HK-2 (cell line): ENCODE measurements around the gene TWNK.
A peak's percentile ranks its signal among the peaks of the same experiment; 100 is the strongest.

ENCODE experiments used
- DNase-seq: peaks from one replicate; pipeline ENCODE4 v3.0.0-alpha.2; 2018; ENCODE audit not compliant: unreplicated experiment

TWNK gene

GRCh38 chr10:100996678-100997359 is 9.5 kb downstream of the TWNK start:
- DNase-seq: peak; percentile 62

- DNase-seq: peak; percentile 92
These were observed 10.2 kb downstream of the TWNK start for GRCh38 chr10:100997360-100998182.

- DNase-seq: peak; percentile 89
These were observed 11.0 kb downstream of the TWNK start for GRCh38 chr10:100998183-100998990.

GRCh38 chr10:100998991-100999741 is 11.8 kb downstream of the TWNK start:
- DNase-seq: peak; percentile 85

GRCh38 chr10:100999742-101000126 is 12.4 kb downstream of the TWNK start, which contains the start of gene LZTS2:
Gene LZTS2 (plus strand): TSS chr10:100999808. CDS start chr10:101002539, 2,731 bp downstream.
- no peak for DNase-seq

- no peak for DNase-seq
These were observed 13.0 kb downstream of the TWNK start for GRCh38 chr10:101000127-101000914.

- DNase-seq: peak; percentile 74
These were observed 13.7 kb downstream of the TWNK start for GRCh38 chr10:101000915-101001658.

- no peak for DNase-seq
These were observed 14.3 kb downstream of the TWNK start for GRCh38 chr10:101001659-101002035.

GRCh38 chr10:101002456-101002855 is 15.1 kb downstream of the TWNK start:
- DNase-seq: no peak

- no peak for DNase-seq
These were observed 16.4 kb downstream of the TWNK start for GRCh38 chr10:101003639-101004206.

- no peak for DNase-seq
These were observed 18.0 kb downstream of the TWNK start for GRCh38 chr10:101005361-101005760.

- no peak for DNase-seq
These were observed 18.7 kb downstream of the TWNK start for GRCh38 chr10:101005869-101006567.

- no peak for DNase-seq
These were observed 19.3 kb downstream of the TWNK start for GRCh38 chr10:101006593-101007098.

- no peak for DNase-seq
These were observed 19.9 kb downstream of the TWNK start for GRCh38 chr10:101007099-101007711.

- no peak for DNase-seq
These were observed 20.8 kb downstream of the TWNK start for GRCh38 chr10:101007915-101008822.

- DNase-seq: no peak
These were observed 21.6 kb downstream of the TWNK start for GRCh38 chr10:101008823-101009423.

- no peak for DNase-seq
These were observed 23.0 kb downstream of the TWNK start for GRCh38 chr10:101010329-101010728.
